Endothelial cell of hepatic sinusoid (primary cell): Measurements from ENCODE around the gene EXOC3L1.

ENCODE experiments used
- in situ Hi-C: cut with HindIII; loops from 2 replicates; pipeline ENCODE4 v1.10.0; 2017; ENCODE audit warnings: low sequenced_read_pairs

Gene EXOC3L1

GRCh38 chr16:67190041-67190440 lies at the start of gene EXOC3L1:
TSS of gene EXOC3L1 (minus strand) at chr16:67190136. CDS start at chr16:67189676, 460 bp downstream.
- in situ Hi-C loops: no loop called here

- in situ Hi-C loops: loop anchor here (5.0 kb wide), 3 partner anchors 42 to 72 kb away; partner anchors contain the start of gene ELMO3
These were observed 49.0 kb upstream of the EXOC3L1 start for GRCh38 chr16:67238806-67239470.

GRCh38 chr16:67238278-67238575 lies 48.3 kb upstream of the EXOC3L1 start:
- in situ Hi-C loops: loop anchor here (5.0 kb wide), 3 partner anchors 41 to 71 kb away; partner anchors contain the start of gene ELMO3

- in situ Hi-C loops: loop anchor here (5.0 kb wide), 3 partner anchors 40 to 70 kb away; partner anchors contain the start of gene ELMO3
These were observed 47.7 kb upstream of the EXOC3L1 start for GRCh38 chr16:67237396-67238277.

- in situ Hi-C loops: loop anchor here (5.0 kb wide), 3 partner anchors 39 to 69 kb away; partner anchors contain the start of gene ELMO3
These were observed 46.8 kb upstream of the EXOC3L1 start for GRCh38 chr16:67236563-67237395.

GRCh38 chr16:67235816-67236562 lies 46.1 kb upstream of the EXOC3L1 start:
- in situ Hi-C loops: loop anchor here (5.0 kb wide), 3 partner anchors 39 to 69 kb away; partner anchors contain the start of gene ELMO3

- in situ Hi-C loops: no loop called here
These were observed 44.3 kb upstream of the EXOC3L1 start for GRCh38 chr16:67234180-67234597.

- in situ Hi-C loops: no loop called here
These were observed 43.7 kb upstream of the EXOC3L1 start for GRCh38 chr16:67233596-67233995.

GRCh38 chr16:67230809-67231660 lies 41.1 kb upstream of the EXOC3L1 start:
- in situ Hi-C loops: no loop called here

- in situ Hi-C loops: no loop called here
These were observed 40.2 kb upstream of the EXOC3L1 start for GRCh38 chr16:67229906-67230808.

GRCh38 chr16:67228905-67229304 lies 39.0 kb upstream of the EXOC3L1 start:
- in situ Hi-C loops: no loop called here

- in situ Hi-C loops: no loop called here
These were observed 38.3 kb upstream of the EXOC3L1 start for GRCh38 chr16:67228034-67228785.

GRCh38 chr16:67227567-67227921 lies 37.6 kb upstream of the EXOC3L1 start:
- in situ Hi-C loops: no loop called here

GRCh38 chr16:67226804-67227566 lies 37.0 kb upstream of the EXOC3L1 start, which contains the start of gene TMEM208:
TSS of gene TMEM208 (plus strand) at chr16:67227130. CDS start at chr16:67227219, 89 bp downstream.
- in situ Hi-C loops: no loop called here

GRCh38 chr16:67226295-67226803 lies 36.4 kb upstream of the EXOC3L1 start:
- in situ Hi-C loops: no loop called here

GRCh38 chr16:67223992-67224391 lies 34.1 kb upstream of the EXOC3L1 start:
- in situ Hi-C loops: no loop called here
